Stimulated activated CD4-positive, alpha-beta T cell treated with anti-CD3 and anti-CD28 coated beads, Interleukin-2, amount 100 ng/mL, for 48 hours (primary cell): ENCODE results near the gene COL27A1.

ENCODE experiments used
- DNase-seq, 2 donors: peaks; one replicate each; pipeline ENCODE4 v3.0.0-alpha.2; 2020

COL27A1 gene

DNA sequence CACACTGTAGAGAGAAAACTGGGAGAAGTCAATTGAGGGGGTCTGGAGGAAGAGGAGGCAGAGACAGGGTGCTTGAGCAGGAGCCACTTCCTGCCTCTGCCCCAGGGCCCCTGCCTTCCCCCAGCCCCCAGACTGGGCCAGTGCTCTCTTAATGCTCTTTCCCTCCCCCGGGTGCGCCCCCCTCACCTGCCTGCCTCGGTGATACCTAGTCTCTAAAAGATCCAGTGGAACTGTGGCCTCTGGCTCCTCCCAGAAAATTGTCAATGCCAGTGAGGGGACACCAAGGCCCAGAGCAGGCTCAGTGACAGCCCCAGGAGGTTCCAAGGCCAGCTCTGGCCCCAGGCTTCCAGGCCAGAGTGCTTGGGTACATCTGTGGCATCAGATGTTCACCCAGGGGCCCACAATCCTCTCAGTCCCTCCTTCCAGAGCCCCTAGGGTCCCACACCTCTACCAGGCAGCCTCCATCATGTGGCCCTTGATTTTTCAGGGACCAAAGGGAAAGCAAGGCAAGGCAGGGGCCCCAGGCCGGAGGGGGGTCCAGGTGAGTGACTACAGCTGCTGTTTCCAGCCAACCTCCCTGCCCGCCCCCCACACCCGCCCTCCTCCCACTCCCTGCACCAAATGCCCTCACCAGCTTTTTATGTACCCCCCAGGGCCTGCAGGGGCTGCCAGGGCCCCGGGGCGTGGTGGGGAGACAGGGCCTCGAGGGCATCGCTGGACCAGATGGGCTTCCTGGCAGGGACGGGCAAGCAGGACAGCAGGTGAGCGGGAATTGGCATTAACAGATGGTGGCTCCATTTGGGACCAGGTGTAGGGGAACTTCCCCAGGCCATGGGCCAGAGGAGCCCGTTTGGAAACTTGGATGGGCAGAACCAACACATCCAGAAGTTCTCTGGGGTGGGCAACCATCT is 134.5 kb downstream of the COL27A1 start:
- no peak for DNase-seq

DNA sequence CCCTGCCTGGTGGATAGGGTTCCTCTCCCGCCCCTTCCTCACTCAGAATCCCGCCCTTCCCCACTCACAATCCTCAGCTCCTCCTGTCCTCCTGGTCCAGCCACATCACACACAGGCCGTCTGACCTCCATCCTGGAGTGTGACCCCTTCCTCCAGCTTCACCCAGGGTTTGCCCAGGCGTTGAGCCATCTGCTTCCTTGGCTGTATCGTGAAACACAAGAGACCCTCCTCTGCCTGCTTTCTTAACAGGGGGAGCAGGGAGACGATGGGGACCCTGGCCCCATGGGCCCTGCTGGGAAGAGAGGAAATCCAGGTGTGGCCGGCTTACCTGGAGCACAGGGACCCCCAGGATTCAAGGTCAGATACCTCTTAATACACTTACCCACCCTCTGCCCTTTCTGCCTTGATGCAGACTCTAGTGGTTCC is 135.2 kb downstream of the COL27A1 start:
- DNase-seq: no peak

DNA sequence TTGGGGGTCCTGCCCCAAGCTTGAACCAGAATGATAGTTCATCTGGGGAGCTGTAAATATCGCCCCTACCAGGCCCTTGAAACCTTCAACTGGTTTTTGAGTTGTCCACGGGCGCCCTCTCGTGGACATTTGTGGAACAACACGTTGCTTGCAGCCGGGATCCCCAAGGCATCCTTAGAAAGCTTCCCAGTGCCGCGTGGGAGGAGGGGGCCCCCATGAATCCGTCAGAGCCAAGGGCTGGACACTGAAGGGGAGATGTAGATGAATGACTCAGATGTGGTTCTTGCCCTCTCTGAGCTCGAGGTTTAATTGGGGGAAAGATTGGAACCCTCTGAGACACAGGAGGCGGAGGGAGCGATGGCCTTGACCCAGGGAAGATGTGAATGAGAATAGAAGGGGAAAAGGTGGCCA is 135.7 kb downstream of the COL27A1 start:
- DNase-seq: peak; percentile 77 to 83

DNA sequence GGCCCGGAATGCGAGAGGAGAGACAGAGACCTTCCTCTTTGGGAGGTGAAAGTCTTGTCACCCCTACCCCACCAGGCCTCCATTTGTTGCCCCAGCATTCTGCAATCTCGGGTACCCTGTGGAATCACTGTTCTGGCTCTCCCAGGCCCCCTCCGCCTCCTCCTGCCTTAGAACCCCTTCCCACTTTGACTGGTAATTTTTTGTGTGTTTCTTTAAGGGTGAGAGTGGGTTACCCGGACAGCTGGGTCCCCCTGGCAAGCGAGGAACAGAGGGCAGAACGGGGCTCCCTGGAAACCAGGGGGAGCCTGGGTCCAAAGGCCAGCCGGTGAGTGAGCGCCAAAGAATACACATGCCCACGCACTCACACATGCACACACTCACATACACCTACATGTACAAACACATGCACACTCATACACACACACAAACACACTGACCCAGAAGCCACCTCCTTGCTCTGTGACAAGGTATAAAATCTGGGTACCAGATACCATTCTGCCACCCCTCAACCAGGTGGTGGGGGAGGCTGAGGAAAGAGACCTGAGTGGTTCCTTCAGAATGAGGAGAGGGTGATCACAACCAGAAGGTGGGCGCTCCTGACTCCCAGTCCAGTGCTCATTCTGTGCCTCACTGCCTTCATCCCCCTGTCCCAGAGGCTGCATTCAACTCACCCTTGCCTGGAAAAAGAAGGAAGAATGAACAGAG is 136.7 kb downstream of the COL27A1 start:
- DNase-seq: no peak

DNA sequence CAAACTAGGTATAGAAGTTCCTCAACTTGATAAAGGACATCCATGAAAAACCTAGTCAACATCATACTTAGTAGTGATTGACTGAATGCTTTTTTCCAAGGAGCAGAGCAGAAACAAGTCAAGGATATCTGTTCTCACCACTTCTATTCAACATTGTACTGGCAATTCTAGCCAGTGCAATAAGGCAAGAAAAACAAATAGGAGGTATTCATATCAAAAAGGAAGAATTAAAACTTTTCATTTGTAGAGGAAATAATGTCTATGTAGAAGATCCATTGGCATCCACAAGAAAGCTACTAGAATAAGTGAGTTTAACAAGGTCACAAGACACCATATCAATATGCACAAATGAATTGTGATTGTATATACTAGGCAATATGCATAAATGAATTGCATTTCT is 139.3 kb downstream of the COL27A1 start:
- no peak for DNase-seq

DNA sequence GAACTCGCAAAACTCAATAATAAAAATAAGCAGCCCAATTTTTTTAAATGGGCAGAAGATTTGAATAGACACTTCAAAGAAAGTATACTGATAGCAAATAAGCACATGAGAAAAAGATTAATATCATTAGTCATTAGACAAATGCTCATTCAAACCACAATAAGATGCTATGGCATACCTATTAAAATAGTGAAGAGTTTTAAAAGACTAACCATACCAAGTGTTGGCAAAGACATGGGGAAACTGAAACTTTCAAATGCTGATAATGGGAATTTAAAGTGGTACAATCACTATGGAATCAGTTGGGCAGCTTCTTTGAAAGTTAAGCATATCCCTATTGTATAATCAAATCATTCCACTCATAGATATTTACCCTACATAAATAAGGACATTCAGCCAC is 141.0 kb downstream of the COL27A1 start:
- DNase-seq: no peak

DNA sequence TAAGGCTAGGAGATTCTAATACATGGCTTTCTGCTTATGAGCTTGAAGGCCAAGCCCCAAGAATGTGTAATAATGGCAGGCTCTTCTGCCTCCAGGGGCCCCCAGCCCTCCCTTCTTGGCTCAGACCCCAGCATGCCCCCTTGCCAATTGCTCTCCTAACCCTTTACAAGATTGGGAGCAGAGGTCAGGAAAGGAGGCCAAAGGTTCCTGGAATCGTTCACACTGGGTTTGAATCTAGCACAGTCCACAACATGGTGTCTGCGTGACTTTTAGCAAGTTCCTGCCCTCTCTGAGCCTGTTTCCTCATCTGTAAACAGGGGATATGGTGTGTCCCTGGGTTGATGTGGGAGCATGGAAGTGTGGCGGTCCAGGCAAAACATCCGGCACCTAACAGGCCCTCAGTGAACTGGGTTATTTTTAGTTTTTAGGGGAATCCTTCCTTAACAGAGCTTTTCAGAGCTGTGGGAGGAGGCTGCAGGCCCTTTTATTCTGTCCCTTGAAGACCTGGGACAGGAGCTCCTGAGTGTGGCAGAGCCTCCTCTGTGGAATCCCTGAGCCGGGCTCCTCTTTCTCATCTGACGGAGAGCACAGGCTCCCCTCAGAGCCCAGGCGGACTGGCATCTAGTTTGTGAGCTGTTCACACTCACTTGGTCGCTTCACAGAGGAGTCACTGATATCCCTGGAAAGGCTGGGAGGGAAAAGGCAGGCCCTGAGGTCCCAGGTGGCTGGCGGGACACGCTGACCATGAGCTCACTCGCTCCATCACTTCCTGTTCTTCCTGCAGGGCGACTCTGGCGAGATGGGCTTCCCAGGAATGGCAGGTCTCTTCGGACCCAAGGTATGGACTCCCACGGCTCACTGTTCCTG is 144.2 kb downstream of the COL27A1 start:
- DNase-seq: no peak

DNA sequence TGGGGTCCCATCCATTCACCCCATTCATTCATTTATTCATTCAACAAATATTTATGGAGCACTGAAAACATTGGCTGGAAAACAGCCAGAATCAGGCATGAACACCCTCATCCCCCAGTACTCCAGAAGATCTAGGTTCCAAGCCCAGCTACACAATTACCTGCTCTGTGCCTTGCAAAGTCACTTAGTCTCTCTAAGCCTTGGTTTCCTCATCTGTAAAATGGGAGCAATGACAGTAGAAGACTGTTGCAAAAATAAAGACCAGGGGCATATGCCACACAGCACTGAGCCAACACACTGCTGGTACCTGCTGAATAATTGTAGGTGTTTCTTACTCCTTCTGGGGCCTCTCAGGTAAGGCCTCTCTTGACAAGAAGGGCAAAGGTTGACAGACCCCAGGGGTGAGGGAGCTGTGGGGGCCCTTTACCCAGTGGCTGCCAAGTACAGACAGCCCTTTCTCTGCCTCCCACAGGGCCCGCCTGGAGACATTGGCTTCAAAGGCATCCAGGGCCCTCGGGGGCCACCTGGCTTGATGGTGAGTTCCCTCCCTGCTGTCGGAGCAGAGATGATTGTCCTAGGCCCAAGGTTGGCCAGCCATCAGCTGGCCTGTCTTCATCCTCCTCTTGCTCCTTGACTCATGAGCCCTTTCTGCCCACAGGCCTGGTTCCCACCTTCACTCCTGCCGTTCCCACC is 145.0 kb downstream of the COL27A1 start:
- DNase-seq: no peak

DNA sequence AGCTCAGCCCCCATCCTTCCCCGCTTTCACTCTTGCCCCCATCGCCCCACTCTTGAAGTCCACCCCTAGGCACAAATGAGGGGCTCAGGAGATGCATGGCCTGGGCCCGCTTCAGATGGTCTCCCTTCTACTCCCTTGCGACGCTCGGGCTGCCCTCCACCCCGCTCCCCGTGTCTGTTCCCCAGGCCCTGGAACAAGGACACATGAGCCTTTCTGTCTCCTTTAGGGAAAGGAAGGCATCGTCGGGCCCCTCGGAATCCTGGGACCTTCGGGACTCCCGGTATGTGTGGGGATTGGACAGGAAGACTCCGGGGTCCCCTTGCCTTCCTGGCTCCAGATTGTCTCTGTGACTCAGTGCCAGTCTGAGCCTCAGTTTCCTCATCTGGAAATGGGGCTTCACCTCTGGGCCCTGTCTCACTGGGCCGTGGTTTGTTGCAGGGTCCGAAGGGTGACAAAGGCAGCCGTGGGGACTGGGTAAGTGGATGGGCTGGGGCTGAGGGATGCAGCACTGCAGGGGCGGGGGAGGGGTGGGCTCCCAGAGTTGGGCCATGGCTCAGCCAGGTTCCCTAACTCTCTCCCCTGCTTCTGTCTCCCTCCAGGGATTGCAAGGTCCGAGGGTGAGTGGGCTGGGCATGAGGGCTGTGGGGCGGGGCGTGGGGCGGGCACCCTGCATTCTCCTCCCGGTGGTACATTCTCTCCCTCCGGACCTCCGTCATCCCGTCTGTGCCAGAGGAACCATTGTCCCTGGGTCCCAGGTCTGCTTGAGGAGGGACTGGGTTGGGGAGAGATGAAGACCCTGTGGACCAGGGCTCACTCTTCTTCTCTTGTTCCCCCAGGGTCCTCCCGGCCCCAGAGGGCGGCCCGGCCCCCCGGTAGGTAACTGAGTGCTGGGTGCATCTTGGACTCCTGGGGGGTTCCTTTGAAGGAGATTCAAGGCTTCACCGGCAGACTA is 145.8 kb downstream of the COL27A1 start:
- DNase-seq: no peak

DNA sequence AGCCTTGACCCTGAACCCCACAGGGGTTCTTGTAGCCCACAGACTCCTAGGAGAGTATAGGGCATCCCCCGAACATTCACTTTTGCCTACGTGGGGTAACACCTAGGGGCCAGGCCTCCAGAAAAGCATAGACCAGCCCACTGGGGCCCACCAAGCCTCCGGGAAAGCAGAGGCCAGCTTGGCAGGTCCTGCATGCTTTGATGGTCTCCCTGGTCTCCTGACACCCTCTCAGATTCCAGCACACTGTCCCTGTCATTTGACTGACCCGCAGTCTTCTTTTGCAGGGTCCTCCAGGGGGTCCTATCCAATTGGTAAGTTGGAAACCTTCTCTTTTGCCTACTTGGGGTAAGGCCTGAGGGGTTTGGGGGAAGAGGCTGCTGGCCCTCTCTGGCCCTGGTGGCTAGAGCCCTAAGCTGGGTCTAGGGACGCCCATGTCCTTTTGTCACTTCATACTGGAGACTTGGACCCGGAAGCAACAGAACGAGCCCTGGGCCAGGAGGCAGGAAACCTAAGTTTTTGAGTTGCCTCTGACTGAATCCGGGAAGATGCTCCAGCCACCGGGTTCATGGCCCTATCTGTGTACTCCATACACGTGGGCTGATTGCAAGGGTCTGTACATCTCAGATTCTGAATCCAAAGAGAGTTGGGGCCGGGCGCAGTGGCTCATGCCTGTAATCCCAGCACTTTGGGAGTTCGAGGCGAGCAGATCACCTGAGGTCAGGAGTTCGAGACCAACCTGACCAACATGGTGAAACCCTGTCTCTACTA is 146.6 kb downstream of the COL27A1 start:
- DNase-seq: no peak

DNA sequence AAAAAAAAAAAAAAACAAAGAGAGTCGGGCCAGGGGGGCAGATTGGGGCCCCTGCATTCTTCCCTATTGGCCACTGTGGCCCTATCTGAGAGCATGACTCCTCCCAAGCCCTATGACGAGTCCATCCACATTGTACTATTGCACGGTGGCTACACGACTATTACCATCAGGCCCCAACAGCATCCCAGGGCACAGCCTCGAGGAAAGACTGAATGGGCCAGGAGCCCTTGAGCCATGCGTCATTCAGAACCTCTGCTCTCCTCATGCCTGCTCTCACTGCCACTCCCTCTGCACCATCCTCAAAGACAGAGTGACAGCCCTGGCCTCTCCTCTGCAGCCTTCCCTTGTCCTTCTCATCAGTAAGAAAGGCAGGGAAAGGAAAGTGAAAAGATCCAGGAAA is 147.4 kb downstream of the COL27A1 start:
- DNase-seq: no peak

DNA sequence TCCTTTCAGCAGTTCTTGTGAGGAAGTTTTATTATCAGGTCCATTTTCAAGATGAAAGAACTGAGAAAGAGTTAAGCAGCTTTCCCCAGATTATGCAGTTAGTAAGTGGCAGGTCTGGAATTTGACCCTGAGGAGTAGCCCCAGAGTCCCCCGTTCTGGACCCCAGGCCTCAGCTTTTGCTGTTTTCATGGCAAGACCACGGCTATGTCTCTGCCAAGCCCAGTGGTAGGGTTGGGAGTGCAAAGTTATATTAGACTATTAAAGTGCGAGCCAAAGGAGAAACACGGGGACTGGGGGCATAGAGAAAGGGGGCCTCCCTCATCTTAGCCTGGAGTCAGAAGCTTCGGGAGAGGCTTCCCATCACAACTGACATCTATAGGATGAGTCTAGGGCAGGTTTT is 148.2 kb downstream of the COL27A1 start:
- DNase-seq: no peak

DNA sequence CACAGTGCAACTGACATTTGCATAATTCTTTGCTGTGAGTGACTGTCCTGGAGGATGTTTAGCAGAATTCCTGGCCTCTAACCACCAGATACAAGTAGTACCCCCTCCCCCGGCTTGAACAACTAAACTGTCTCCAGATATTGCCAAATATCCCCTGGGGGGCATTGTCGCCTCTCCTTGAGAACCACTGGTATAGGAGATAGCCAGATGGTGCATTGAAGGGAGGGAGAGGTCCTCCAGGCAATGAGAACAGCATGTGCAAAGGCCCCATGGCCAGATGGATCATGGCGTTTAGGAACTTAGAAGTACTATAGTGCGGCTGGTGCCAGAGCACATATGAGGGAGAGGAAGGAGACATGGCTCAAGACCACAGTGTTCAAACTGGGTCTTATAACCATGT is 148.6 kb downstream of the COL27A1 start:
- no peak for DNase-seq

DNA sequence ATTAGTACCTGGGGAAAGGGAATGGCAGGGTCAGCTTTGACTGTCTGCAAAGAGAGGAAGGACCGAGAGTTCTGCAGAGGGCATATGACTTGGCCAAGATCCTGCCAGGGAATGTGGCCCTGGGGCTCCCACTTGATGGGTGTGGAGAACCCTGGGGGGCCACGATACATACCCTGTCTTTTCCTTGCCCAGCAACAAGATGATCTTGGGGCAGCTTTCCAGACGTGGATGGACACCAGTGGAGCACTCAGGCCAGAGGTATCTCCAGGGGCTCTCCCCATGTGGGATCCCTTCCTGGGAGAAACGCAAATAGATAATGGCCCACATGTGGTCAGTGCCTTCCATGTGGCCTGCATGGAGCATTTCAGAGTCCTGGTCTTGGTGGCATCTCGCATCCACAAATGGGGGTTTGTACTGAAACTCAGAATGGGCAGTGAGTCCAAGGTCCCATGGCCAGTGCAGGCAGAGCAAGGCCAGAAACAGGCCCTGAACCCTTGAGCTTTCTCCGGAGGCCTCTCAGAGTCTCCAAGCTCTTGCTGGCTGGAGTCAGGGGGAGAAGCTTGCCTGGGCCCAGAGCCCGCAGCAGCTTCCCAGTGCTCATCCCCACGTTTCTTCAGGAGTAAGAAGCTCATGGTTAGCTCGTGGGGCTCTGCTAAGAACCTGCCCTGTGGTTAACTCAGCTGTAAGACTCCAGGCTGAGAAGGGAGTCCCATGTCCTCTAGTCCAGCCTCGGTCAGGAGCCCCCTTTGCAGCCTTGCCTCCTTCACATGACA is 149.3 kb downstream of the COL27A1 start:
- no peak for DNase-seq

DNA sequence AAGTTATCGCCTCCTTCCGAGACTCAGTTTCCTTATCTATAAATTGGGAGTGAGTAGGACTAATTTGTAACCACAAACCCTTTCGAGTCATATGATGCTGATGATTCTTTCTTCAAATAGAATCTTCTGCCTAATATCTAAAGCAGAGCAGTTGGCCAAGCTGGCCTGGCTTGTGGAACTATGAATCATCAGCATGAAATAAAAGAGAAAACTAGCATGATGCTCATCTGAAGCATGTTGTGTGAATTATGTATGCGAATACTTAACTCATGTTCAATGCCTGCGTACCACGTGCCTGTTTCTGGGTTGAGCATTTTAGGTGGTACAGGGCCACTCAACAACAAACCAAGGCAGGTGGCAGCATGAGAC is 152.5 kb downstream of the COL27A1 start:
- no peak for DNase-seq

DNA sequence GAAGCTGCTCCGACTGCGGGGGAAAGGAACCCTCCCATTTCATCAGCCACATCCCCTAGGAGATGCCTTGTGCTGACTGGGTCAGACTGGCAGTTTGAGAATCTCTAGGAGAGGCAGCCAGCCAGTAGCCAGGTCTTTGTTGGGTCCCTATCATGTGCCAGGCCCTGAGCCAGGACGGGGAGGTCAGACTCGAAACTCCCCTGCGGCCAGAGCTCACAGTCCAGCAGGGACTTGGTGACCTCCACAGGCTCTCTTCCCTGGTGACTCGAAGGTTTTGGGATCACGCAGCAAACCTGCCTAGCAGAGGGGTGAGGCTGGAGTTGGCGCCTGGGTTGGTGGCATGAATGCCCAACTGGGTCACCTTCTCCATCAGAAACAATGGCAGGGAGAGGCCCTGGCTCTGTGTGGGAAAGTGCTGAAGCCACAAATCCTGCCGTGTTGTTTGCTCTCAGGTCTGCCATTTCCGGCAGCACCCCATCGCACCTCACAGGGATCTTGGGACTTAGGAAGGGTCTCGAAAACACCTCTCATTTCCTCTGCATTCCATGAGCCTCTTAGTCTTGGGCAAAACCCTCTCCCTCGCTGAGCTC is 153.1 kb downstream of the COL27A1 start:
- no peak for DNase-seq

DNA sequence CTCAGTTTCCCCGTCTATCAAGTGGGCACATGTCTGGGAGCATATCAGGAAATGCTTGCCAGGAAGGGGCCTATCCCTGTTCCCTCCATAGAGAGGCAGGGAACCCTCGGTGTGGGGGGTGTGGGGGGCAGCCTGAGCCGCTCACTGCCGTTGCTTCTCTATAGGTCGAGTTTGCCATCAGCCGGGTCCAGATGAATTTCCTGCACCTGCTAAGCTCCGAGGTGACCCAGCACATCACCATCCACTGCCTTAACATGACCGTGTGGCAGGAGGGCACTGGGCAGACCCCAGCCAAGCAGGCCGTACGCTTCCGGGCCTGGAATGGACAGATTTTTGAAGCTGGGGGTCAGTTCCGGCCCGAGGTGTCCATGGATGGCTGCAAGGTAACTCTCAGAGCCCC is 153.8 kb downstream of the COL27A1 start:
- no peak for DNase-seq

DNA sequence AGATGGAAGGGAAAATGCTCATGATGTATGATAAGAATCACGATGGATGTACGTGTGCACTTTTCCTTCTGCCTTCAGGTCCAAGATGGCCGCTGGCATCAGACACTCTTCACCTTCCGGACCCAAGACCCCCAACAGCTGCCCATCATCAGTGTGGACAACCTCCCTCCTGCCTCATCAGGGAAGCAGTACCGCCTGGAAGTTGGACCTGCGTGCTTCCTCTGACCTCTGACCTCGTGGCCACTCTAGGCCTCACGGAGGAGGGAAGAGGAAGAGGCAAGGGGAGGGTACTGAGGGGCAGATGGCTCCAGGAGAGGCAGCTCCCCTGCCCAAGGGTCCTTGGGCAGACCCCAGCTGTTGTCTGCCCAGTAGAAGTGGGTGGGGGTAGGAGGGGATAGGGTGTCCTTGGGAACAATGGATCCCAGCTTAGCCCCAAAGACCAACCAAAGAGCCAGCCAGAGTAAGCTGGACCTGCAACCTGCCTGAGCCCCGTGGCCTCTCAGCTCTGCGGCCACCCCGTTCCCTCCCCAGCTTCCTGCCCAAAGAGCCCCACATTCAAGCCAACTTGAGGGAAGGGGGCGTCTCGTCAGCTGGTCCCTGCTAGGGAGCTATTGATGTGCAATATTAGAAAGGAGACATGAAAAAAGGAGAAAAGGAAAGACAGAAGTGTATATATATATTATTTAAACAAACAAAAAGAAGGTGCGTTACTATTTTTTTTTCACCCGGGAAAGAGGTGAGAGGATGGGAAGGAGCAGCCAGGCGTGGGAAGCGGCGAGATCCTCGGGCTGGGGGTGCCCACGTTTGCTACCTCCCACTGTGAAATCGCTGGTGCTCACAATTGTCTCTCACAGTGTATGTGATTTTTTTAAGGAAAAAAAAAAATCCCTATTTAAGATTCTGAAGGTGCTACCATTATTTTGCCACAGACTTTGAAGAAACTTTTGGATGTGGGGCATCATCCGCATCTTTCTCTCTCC is 155.4 kb downstream of the COL27A1 start:
- no peak for DNase-seq
